SK-N-SH treated with all-trans-retinoic acid at 6 μM for 48 hours (cell line): ENCODE results near the gene GALNT17.

ENCODE experiments used
- ARNTL ChIP-seq: fragments of 450-650 bp; formaldehyde crosslinking; IDR thresholded peaks from 2 replicates; pipeline ENCODE4 v1.5.0; 2020; ENCODE audit warnings: low read depth, mild to moderate bottlenecking, moderate library complexity, borderline replicate concordance
- BACH2 ChIP-seq: fragments of 250-450 bp; sonication (Bioruptor Pico); IDR thresholded peaks from 2 replicates; pipeline ENCODE4 v1.9.0; 2021; ENCODE audit warnings: mild to moderate bottlenecking, borderline replicate concordance
- ESRRG ChIP-seq: fragments of 250-450 bp; sonication (Bioruptor Pico); IDR thresholded peaks from 2 replicates; pipeline ENCODE4 v1.6.1; 2021; ENCODE audit warnings: mild to moderate bottlenecking
- GLIS3 ChIP-seq: fragments of 250-450 bp; sonication (Bioruptor Pico); IDR thresholded peaks from 2 replicates; pipeline ENCODE4 v1.5.0; 2020; ENCODE audit warnings: mild to moderate bottlenecking, moderate library complexity
- RARB ChIP-seq: fragments of 250-450 bp; sonication (Bioruptor Pico); IDR thresholded peaks from 2 replicates; pipeline ENCODE4 v1.8.0; 2021; ENCODE audit warnings: mild to moderate bottlenecking, moderate library complexity
- TCF4 ChIP-seq: fragments of 250-450 bp; sonication (Bioruptor Pico); IDR thresholded peaks from 2 replicates; pipeline ENCODE4 v1.8.0; 2021; ENCODE audit warnings: mild to moderate bottlenecking, moderate library complexity, borderline replicate concordance
- ZFP30 ChIP-seq: fragments of 450-650 bp; formaldehyde crosslinking; IDR thresholded peaks from 2 replicates; pipeline ENCODE4 v1.5.0; 2022; ENCODE audit warnings: mild to moderate bottlenecking, moderate library complexity
- TF ChIP-seq, protein P1 (sequence below): fragments of 250-450 bp; sonication (Bioruptor Pico); IDR thresholded peaks from 2 replicates; pipeline ENCODE4 v1.8.0; 2021; ENCODE audit warnings: low read depth, mild to moderate bottlenecking, moderate library complexity, borderline replicate concordance

- TF ChIP-seq TCF4 (CRISPR knock-in tag) (no peak), GLIS3 (CRISPR knock-in tag) (no peak), BACH2 (CRISPR knock-in tag) (no peak), RARB (CRISPR knock-in tag) (no peak), ESRRG (CRISPR knock-in tag) (no peak), ARNTL (CRISPR knock-in tag) (no peak), ZFP30 (CRISPR knock-in tag) (no peak)
- TF ChIP-seq, protein P1, sequence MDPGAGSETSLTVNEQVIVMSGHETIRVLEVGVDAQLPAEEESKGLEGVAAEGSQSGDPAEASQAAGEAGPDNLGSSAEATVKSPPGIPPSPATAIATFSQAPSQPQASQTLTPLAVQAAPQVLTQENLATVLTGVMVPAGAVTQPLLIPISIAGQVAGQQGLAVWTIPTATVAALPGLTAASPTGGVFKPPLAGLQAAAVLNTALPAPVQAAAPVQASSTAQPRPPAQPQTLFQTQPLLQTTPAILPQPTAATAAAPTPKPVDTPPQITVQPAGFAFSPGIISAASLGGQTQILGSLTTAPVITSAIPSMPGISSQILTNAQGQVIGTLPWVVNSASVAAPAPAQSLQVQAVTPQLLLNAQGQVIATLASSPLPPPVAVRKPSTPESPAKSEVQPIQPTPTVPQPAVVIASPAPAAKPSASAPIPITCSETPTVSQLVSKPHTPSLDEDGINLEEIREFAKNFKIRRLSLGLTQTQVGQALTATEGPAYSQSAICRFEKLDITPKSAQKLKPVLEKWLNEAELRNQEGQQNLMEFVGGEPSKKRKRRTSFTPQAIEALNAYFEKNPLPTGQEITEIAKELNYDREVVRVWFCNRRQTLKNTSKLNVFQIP (CRISPR knock-in tag): no peak
Measured at GRCh38 chr7:71414490-71414889, 282.5 kb downstream of the GALNT17 start.
